HG03095 (cell line): ENCODE measurements around the gene ATP4B.
"Not testable (repeated sequence)": the region's sequence is repeated elsewhere in the genome, so short reads cannot be mapped to it uniquely, and the experiment has no call there.

Source experiments
- ATAC-seq: cut with Tn5 transposase; IDR thresholded peaks from one replicate; pipeline ENCODE4 v1.9.1; 2021; ENCODE audit warnings: moderate library complexity; ENCODE audit not compliant: unreplicated experiment

Gene ATP4B

GRCh38 chr13:113627136-113627535, 30.9 kb downstream of the ATP4B start:
- no peak for ATAC-seq

GRCh38 chr13:113625965-113626721, 31.9 kb downstream of the ATP4B start:
- ATAC-seq: no peak

GRCh38 chr13:113624640-113625304, 33.2 kb downstream of the ATP4B start:
- ATAC-seq: not testable (repeated sequence)

GRCh38 chr13:113624235-113624587, 33.8 kb downstream of the ATP4B start:
- ATAC-seq: no peak

GRCh38 chr13:113623491-113624234, 34.3 kb downstream of the ATP4B start:
- no peak for ATAC-seq

- no peak for ATAC-seq
Observed at GRCh38 chr13:113622791-113623490, 35.1 kb downstream of the ATP4B start.

- ATAC-seq: not testable (repeated sequence)
Observed at GRCh38 chr13:113621986-113622550, 35.9 kb downstream of the ATP4B start.

- ATAC-seq: not testable (repeated sequence)
Observed at GRCh38 chr13:113621498-113621897, 36.5 kb downstream of the ATP4B start.

GRCh38 chr13:113621046-113621445, 37.0 kb downstream of the ATP4B start:
- ATAC-seq: no peak

GRCh38 chr13:113620036-113620796, 37.8 kb downstream of the ATP4B start:
- ATAC-seq: no peak

- ATAC-seq: no peak
Observed at GRCh38 chr13:113618455-113618854, 39.5 kb downstream of the ATP4B start.

GRCh38 chr13:113617961-113618360, 40.0 kb downstream of the ATP4B start:
- ATAC-seq: no peak

GRCh38 chr13:113616991-113617749, 40.8 kb downstream of the ATP4B start:
- ATAC-seq: no peak

- no peak for ATAC-seq
Observed at GRCh38 chr13:113616281-113616906, 41.6 kb downstream of the ATP4B start.

- no peak for ATAC-seq
Observed at GRCh38 chr13:113613789-113614379, 44.1 kb downstream of the ATP4B start.

- ATAC-seq: no peak
Observed at GRCh38 chr13:113612607-113613006, 45.4 kb downstream of the ATP4B start.

- no peak for ATAC-seq
Observed at GRCh38 chr13:113611996-113612395, 46.0 kb downstream of the ATP4B start.

GRCh38 chr13:113610266-113610665, 47.7 kb downstream of the ATP4B start:
- ATAC-seq: no peak

- no peak for ATAC-seq
Observed at GRCh38 chr13:113609616-113610015, 48.4 kb downstream of the ATP4B start.
